C4-2B (cell line): Measurements from ENCODE around the gene SDK2.

ENCODE experiments used
- H3K27ac ChIP-seq: fragments of 450-650 bp; 2 replicates; pipeline ENCODE4 v1.5.1; 2017
- CTCF ChIP-seq: fragments of 450-650 bp; conservative IDR thresholded peaks from 2 replicates; pipeline ENCODE4 v1.5.1; 2017; ENCODE audit warnings: mild to moderate bottlenecking
- ZFX ChIP-seq: fragments of 450-650 bp; IDR thresholded peaks from 2 replicates; pipeline ENCODE4 v1.6.1; 2017

The SDK2 gene

GRCh38 chr17:73346501-73347162 lies 297.6 kb downstream of the SDK2 start:
- no peak overlapping the region for H3K27ac ChIP-seq
- TF ChIP-seq ZFX = no peak
- TF ChIP-seq CTCF = no peak

- TF ChIP-seq CTCF (no peak), ZFX (no peak)
- no peak overlapping the region for H3K27ac ChIP-seq
Measured at GRCh38 chr17:73343739-73344454, 300.3 kb downstream of the SDK2 start.

GRCh38 chr17:73343168-73343634 lies 301.0 kb downstream of the SDK2 start:
- TF ChIP-seq CTCF (no peak), ZFX (no peak)
- H3K27ac ChIP-seq = no peak overlapping the region

GRCh38 chr17:73342541-73343167 lies 301.6 kb downstream of the SDK2 start:
- no peak for TF ChIP-seq CTCF
- TF ChIP-seq ZFX = no peak
- no peak overlapping the region for H3K27ac ChIP-seq

- H3K27ac ChIP-seq = no peak overlapping the region
Measured at GRCh38 chr17:73342050-73342522, 302.2 kb downstream of the SDK2 start.

GRCh38 chr17:73341350-73342049 lies 302.7 kb downstream of the SDK2 start:
- no peak overlapping the region for H3K27ac ChIP-seq
- TF ChIP-seq ZFX (no peak), CTCF (no peak)

More at GRCh38 chr17:73342050-73342522, 302.2 kb downstream of the SDK2 start:
- TF ChIP-seq CTCF = no peak
- TF ChIP-seq ZFX = no peak
